Measurements from ENCODE around the gene C2orf80. TPM values are rescaled to one million over a fixed set of nuclear protein-coding genes. Genes with fewer than 3 reads are reported as not detected.
"Not testable (repeated sequence)": the region's sequence is repeated elsewhere in the genome, so short reads cannot be mapped to it uniquely, and the experiment has no call there.

The C2orf80 gene
- polyA plus RNA-seq (ENCODE audit: insufficient read length in 3 of 3): under 1 TPM; 0.27 to 0.96 (median 0.32) TPM
- long read RNA-seq, donor 1: 0 reads
- long read RNA-seq, donor 2: 0 reads
- long read RNA-seq, donor 3: 0 reads
- long read RNA-seq, donor 4: 0 reads
- long read RNA-seq, donor 5: 0 reads
- long read RNA-seq, donor 6: 0 reads
- long read RNA-seq, donor 7: 0 reads
- long read RNA-seq, donor 8: 0 reads
- long read RNA-seq, donor 9: 0 reads
- long read RNA-seq, donor 10: 0 reads
- long read RNA-seq, donor 11: 0 reads
- long read RNA-seq, donor 12: 0 reads
- long read RNA-seq, donor 13: 0 reads
- long read RNA-seq, donor 14: 0 reads
- long read RNA-seq, donor 15: 0 reads
- long read RNA-seq, donor 16: 0 reads

DNA sequence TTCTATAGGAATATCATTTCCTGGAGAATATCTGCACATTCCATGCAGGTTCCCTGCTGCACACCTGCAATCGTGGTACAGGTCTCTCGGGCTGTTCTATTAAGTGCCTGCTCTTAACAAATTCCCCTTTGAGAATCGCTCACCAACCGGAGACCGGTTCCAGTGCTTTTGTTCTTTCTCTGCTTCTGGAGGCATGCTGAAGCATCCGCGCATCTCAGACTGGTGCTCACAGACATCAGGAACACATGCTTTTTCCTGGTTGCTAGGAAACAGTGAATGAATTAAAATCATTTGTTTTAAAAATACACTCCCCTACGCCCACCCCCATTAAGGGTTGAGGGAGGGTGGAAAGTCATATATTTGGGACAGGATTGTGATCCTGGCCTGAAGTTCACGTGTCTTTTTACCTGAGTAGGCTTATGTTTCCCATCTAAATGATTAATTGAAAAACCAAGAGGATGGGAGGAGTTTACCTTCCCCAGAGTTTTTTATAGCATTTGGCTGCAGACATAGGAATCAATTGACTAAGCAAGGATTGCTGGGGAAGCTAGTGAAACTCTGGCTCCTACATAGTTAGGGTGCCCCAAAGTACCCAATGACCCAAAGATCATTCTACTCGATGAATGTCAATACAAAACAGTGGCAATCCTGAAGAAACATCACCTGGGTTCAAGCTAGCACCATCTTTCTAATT, at the start of gene C2orf80:
TSS of gene C2orf80 (minus strand) at position 221 of the 694 bp plus-strand sequence. CDS start 3,044 bp downstream, outside the sequence.
- DNase-seq: no peak

DNA sequence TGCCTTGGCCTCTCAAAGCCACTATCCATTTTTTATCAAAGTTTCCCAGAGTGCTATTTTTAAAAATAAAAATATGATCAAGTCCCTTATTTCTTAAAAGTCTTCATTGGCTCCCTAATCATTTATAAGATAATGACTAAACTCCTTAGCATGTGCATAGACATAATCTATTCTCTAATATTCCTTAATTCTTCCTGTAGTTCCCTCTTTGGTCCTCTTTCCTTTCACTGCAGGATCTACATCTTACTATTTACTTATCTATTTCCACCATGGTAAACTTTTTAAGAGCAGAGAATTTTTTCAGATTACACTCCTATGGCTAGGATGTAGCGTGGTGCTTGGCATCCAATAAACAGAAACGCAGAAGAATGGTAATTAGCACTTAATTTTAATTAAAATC, 46.0 kb upstream of the C2orf80 start:
- DNase-seq: no peak

DNA sequence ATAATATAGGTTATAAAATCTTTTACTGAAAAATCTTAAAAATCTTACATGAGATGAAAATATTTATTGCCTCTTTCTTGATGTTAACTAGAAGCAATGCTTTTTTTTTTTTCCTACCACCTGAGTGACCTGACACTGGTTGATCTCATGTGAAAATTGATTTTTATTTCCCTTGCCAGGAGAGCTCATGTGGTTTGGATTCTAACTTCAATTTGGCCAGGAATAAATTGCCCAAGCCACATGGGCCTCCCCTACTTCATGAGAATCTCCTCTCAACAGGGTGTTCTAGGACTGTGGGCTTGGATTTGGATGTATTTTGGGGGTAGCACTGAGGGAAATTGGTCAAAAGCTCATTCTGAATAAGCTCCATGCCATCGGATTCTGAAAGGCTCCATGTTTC, 45.0 kb upstream of the C2orf80 start:
- no peak for DNase-seq

DNA sequence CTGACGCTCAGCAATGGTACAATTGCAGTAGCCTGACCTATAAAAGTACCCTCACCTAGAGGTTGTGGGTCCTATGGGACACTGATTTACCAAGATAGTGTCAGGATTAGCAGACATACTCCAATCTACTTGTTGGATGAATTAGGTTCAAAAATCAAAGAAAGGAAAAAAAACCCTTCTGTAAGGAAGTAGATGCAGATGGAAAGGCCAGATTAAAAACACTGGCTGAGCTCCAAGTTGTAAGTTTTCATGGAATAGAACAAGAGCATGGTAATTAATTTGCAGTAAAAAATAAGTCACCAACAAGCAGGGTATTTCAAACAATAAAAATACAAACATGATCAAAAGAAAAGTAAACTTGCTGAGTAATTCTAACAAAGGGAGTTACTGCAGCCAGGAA, 38.6 kb upstream of the C2orf80 start:
- no peak for DNase-seq

DNA sequence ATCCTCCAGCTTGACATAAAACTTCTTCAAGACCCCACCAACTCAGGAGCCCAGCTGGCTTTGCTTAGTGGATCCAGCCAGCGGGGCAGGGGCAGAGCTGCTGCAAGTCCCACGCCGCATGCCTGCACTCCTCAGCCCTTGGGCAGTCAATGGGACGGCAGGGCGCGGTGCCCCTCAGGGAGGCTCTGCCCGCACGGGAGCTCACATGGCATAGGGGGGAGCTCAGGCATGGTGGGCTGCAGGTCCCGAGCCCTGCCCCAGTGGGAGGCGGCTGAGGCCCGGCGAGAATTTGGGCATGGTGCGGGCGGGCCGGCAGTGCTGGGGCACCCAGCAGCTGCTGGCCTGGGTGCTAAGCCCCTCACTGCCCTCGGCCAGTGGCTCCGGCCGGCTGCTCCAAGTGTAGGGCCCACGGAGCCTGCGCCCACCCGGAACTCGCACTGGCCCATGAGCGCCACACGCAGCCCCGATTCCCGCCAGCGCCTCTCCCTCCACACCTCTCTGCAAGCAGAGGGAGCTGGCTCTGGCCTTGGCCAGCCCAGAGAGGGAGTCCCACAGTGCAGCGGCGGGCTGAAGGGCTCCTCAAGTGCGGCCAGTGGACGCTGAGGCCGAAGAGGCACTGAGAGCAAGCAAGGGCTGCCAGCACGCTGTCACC, 37.9 kb upstream of the C2orf80 start:
- DNase-seq: no peak

DNA sequence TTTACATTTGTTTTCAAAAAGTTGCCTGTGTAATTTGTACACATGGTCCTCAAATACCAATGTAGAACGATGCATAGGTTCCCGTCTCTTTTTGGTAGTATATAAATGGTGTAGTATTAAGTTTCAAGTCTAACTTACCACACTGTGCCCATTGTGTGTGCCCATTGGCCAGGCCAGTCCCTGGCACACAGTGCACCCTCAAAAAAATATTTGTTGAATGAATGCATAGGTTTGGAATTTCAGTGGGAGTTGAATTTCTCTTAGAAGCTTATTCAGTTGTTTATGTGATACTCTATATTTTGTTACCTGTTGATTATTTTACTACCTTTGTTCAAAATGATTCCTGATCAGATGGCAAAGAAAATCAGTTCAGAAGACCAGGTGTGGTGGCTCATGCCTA, 35.0 kb upstream of the C2orf80 start:
- DNase-seq: no peak

DNA sequence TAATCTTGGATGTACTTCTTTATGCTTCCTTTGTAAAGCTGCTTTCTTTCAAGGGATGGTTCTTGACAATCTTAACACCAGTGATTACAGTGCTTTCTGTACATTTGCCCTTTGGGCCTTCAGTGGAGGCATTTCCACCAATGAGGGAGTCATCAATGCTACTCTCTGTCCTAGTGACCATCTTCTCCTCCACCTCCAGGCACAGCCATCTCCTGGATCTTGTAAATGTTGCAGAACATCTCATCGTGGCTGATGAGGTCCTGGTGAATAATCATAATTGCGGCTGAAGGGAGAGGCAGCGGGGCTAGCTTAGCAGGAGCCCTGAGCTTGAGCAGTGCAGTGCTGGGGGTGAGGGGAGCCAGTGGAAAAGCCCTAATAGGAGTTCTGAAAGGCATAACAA, 32.5 kb upstream of the C2orf80 start:
- no peak for DNase-seq

DNA sequence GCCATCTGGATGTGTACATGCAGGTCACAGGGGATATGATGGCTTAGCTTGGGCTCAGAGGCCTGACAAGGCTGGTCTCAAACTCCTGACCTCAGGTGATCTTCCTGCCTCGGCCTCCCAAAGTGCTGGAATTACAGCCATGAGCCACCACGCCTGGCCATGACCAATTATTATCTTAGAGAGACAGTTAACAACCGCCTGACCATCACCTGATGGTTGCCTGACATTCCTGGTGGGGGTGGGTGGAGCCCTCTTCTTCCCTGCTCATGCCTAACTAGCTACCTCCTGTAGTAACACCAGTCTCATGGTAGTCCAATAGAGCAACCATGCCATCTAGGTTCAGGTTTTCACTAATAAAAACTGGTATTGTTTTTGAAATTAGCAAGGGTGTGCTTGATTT, 32.0 kb upstream of the C2orf80 start:
- DNase-seq: not testable (repeated sequence)

DNA sequence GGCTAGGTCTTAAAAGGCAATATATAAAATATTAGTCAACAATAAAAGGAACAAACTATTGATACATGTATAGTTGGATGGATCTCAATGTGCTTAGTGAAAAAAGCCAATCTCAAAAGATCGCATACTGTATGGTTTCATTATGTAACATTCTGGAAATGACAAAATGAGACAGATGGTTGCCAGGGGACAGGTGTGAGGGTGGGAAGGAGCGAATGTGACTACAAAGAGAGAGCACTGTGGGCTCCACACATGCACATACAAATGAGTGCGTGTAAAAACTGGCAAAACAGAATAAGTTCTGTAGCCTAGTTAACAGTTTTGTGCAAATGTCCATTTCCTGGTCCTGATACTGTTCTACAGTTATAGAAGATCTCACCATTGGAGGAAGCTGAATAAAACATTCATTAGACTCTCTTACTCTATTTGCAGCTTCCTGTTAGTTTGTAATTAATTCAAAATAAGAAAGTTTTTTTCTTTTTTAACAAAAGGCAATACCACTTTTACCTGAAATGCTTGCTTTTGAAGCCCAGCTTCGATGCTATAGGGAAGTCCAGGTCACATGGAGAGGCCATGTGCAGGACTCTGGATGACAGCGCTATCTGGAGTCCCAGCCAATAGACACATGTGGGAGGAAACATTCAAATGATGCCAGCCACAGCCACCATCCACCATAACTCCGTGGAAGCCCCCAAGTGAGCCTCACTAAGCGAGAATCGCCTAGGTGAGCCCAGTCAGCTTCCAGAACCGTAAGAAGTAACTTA, 21.0 kb upstream of the C2orf80 start:
- no peak for DNase-seq

DNA sequence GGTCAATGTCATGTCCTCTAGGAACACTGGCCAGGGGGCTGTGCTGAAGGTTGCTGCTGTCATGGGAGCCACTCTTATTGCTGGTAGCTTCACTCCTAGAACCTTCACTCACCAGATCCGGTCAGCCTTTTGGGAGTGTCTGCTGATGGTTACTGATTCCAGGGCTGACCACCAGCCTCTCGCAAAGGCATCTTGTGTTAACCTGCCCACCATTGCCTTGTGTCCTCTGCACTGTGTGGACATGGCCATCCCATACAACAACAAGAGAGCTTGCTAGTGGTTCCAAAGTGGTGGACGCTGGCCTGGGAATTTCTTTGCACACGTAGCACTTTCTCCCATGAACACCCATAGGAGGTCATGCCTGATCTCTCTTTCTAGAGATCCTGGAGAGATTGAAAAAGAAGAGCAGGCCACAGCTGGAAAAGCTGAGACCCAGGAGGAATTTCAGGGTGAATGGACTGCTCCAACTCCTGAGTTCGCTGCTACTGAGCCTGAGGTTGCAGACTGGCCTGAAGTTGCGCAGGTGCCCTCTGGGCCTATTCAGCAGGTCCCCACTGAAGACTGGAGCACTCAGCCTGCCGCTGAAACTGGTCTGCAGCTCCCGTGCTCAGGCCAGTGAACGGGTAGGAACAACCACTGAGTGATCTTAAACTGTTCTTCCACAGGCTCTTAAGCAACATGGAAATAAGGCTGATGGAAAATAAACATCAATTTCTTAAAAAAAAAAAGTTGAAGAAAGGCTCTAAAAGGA, 18.7 kb upstream of the C2orf80 start:
- no peak for DNase-seq

DNA sequence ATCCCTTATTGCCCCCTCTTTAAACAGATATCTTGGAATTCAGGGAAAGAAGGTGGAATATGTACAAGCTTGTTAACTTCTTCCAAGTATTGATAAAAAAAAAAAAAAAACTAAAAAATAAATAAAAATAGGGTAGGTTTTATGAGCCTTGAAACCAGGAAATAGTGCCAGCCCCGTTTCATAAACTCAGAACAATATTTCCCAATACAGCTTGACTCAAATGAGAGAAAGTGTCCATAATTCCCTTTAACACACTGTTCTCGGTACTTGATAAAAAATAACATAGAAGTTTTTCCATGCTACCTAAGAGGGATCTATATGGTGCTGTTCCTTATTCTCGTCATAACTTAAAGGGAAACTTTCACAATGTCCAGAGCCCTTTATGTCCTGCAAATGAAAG, 17.9 kb upstream of the C2orf80 start:
- DNase-seq: no peak

DNA sequence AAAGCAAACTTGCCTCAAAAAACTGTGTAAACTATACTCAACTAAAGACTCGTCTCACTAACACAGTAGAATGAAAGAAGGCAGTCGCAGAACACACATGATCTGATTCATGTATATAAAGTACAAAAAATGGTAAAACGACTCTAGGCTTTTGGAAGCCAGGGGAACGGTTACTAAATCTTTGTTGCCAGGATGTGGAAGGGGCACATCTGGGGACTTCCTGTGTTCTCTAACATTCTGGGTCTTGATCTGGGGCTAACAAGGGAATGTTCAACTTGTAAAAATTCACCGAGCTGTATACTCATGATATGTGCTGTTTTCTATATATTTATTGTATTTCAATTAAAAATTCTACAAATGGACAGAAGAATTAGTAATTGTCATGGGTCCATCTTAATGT, 14.3 kb upstream of the C2orf80 start:
- no peak for DNase-seq

DNA sequence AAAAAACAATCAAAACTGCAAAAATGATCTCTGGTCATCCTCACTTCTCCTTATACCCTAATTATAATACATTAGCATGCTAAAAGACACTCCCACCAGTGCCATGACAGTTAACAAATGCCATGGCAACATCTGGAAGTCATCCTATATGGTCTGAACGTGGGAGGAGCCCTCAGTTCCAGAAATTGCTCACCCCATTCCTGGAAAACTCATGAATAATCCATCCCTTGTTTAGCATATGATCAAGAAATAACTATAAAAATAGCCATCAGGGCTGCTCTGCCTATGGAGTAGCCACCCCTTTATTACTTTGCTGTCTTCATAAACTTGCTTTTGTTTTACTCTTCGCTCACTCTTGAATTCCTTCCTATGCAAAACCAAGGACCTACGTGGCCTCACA, 5.7 kb upstream of the C2orf80 start:
- DNase-seq: no peak

DNA sequence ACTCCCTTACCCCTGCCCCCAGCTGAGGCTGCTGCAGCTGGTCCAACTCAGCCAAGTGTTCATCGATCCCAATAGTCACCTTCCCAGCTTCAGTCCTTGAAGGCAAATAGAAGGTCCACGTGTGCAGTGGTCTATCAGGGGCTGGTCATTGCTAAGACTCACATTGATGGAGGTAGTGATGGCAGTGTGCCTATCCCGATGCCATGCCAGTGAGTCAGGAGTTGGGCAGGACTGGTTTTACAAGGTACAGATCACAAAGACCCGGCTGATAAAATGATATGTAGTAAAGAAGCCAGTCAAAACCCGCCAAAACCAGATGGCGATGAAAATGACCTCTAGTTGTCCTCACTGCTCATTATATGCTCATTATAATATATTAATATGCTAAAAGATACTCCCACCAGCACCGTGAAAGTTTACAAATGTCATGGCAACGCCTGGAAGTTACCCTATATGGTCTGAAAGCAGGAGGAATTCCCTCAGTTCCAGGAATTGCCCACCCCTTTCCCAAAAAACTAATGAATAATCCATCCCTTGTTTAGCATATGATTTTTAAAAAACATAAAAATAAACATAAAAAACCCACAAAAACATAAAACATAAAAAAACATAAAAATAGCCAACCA, 2.9 kb upstream of the C2orf80 start:
- no peak for DNase-seq

DNA sequence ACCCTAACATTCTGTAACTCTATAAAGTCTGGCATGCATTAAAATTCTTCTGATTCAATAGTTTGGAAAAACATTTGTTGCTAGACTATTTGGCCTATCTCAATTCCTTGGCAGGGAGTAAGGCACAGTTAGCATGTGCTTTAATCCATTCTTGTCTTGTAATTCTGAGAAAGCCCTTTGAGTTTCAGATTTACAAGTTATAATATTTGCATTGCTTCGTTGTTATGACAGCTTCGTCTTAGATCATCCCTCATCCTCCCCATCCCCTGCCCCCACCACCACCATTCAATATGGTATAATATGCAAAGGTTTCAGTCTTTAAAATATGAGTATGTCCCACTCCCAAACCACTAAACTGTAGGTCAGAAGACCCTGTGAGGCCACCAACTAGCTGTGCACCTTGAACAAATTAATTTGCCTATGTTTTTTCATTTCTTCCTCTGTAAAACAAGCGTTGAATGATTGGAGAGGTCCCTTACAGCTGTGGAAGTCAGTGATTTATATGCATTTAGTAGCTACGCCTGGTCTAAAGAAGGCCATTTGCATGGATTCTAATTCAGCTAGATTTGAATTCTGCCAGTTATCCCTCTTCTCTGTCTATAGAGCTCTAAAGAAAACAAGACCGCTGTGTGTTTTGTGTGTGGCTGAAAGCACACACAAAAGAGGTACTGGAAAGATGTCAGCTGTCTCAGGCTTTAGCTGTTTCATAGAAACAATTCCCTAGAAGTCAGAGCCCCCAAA, 591 bp downstream of the C2orf80 start:
- DNase-seq: no peak

DNA sequence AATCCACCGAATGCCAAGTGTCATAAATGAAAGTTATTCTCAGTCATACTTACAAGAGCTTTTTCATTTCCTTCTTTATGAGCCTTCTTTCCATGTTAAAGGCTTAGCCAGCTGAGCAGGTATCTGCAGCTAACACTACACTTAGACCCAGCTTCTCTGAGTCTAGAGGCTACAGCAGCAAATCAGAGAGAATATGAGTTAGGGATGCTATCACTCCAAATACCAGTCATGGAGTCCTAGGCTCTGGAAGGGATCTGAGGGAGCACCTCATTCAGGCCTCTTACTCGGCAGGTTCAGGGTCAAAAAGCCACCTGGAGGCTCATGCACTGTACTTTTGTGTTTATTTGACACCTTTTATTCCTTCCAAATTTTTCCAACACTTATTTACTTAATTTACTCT, 2.9 kb downstream of the C2orf80 start:
- no peak for DNase-seq

DNA sequence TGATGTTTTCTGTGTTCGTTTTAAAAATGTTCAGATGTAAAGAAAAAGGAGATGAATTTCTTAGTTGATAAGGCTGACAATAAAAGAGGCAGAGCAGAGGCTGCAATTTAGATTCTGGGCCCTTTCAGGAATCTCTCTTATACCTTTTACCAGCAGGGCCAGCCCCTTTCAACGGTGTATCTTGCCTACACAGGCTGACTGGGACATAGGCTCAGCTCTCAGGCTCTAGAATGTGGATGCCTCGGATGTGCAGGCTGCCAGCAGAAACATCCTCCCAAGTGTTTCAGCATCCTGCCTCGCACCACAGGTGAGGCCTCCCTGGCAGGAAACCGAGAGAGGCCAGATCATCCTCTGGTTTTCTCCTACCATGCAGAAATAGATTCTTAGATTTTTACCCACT, 3.4 kb downstream of the C2orf80 start:
- no peak for DNase-seq

DNA sequence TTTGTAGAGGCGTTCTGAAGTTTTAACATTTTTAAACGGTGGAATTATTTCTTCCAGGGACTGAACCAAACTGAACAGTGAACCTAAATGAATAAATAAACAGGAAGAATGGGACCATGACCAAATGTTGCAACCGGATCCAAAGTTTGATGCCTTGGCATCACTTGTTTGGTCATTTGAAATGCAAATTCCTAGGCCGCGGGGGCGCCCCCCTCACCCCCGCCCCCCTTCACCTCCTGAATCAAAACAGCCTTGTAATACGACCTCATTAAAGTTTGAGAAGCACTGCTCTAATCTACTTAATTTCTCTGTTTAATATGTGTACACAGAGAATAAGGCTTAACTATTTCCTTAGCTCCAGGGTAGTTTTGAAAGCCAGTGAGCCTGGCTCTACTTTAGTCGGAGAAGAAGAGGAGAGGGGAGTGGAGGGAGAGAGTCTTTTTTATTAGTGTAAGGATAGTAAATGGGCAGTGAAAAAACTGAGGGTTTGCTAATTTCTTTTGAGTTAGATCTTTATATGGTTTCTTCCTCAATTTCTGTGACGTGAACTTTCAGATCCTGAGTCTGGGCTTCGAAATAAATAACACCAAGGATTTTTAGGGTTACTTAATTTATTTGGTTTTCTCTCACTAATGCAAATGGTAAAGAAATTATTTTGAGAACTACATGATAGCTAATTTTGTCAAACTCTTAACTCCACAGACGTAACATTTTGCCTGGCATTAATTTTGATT, 5.7 kb downstream of the C2orf80 start:
- no peak for DNase-seq

DNA sequence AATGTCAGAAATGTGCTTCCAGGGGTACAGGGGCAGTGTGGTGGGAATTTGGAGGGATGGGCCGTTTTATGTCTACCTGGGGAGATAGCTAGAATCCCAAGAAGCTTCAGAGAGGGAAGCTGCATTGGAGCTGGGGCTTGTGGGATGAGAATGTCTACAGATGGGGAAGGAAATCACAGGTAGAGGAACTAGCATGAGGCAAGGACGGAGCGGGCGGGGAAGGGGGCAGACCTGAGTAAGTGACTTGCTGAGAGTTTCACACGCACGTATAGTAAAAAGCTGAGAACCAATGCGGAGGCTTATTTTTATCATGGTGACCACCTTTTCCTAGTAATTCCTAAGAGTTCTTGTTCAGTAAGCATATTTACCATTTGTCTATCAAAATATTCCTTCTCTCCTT, 6.3 kb downstream of the C2orf80 start:
- no peak for DNase-seq

DNA sequence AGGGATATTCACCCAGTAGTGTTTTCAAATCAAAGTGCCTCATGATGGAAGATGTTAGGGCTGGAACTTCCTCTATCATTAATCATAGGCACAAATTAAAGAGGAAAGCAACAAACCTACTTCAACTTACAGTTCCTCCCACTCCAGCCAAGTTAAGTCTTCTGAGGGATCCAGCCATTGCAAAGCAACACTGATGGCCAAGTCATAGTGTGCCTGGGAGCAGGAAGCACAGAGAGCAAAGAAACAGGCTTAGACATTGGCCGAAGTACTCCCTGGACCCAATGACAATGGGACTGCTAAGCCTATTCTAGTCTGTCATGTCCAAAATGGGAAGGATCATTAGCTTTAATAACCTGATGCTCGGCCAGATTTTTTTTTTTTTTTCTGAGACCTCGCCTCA, 7.0 kb downstream of the C2orf80 start:
- DNase-seq: no peak
